Measurements from ENCODE around the gene SSTR4. TPM values are rescaled to one million over a fixed set of nuclear protein-coding genes. Genes with fewer than 3 reads are reported as not detected.

The SSTR4 gene
- total RNA-seq, 1 experiment from 2014 or later, result not detected

DNA sequence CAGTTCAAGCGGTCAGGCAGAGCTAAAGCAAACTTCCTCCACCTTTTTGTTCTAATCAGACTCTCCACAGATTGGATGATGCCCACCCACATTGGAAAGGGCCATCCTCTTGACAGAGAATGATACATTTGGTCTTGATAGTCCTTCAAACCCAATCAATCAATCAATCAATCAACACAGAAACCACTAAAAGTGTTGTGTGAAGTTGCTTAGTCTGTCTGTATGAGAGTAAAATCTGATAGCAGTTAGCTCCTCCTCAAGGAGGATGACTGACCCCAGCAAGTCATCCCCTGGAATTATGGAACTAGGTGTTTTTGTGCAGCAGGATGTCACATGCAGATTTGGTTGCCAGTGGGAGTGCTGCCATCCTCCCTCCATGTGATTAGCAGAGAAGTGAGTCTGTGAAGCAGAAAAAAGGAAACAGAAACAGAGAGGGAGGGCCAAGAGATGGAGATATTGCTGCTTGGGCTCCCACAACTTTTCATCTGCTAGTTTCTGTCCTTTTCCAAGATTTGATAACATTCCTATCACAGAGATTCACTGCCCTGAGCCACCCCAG lies 32.0 kb upstream of the SSTR4 start:
- POLR2A ChIA-PET (ENCODE audit: unreplicated experiment), result no interaction called here
- intact Hi-C loops (cut with micrococcal nuclease; ENCODE audit: unreplicated experiment), result no loop called here

DNA sequence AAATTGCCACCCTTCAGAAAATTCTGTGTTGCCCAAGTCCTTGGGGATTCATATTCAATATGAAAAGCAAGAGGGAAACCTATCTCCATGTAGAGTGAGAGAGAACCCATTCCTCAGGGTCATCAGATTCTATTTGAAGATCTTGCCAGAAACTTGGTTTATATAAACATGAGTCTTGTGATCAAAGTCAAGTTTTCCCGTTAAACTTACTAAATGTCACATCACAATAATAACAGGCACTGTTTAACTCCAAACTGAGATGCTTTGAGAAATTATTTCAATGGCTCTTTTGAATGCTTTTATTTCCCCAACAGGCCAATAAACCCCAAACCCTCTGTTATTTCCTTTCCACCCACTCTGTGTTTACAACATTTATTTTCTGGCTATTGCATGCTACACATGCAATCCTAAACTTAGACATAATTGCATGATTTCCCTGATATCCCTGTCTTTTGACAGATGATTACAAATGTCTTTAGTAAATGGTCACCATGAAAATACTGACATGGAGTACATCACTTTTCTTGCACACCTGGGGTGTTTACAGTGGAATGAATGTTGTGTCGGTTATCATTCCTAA lies 31.1 kb upstream of the SSTR4 start:
- no peaks in the 10 kb centered on the region for H3K36me3 ChIP-seq (ENCODE audit: low read depth)
- no peak for DNase-seq
- H3K4me2 ChIP-seq, result no peak overlapping the region
- H3K4me1 ChIP-seq (replicated peaks; ENCODE audit: insufficient read depth), result 0 out of 2 replicates have a peak, but pooled peaks cover 4% of the 10 kb centered on the region
- no peaks in the 10 kb centered on the region for H3K9me3 ChIP-seq (ENCODE audit: insufficient read depth, low read depth)
- H3K79me2 ChIP-seq (ENCODE audit: low read depth), result no peaks in the 10 kb centered on the region
- no TSS peak for BruUV-seq (replicated peaks)
- no peak overlapping the region for H3K4me3 ChIP-seq
- H3K27ac ChIP-seq, result no peak overlapping the region
- ChIA-PET CTCF (no interaction called here), POLR2A (ENCODE audit: unreplicated experiment) (no interaction called here)
- H3K9me2 ChIP-seq (ENCODE audit: insufficient read depth), result no peaks in the 10 kb centered on the region
- no peak overlapping the region for H2AFZ ChIP-seq
- intact Hi-C loops (cut with micrococcal nuclease; ENCODE audit: unreplicated experiment), result no loop called here
- no peak for TF ChIP-seq CTCF (conservative IDR thresholded peaks at IDR 0.05)
- TF ChIP-seq EZH2 (IDR thresholded peaks at IDR 0.05; ENCODE audit: low read depth), result no peak
- 0 out of 2 replicates have a peak, but pooled peaks cover 4% of the 10 kb centered on the region for H3F3A ChIP-seq (ENCODE audit: insufficient read depth, low read depth)
- no peaks in the 10 kb centered on the region for H3K27me3 ChIP-seq (ENCODE audit: insufficient read depth, low read depth)
- H4K20me1 ChIP-seq (ENCODE audit: insufficient read depth), result no peaks in the 10 kb centered on the region

More for the DNA sequence above, 32.0 kb upstream of the SSTR4 start:
- TF ChIP-seq CTCF (conservative IDR thresholded peaks at IDR 0.05) (no peak), EZH2 (IDR thresholded peaks at IDR 0.05; ENCODE audit: low read depth) (no peak)
- H2AFZ ChIP-seq, result no peak overlapping the region
- no peak overlapping the region for H3K27ac ChIP-seq
- H3K36me3 ChIP-seq (ENCODE audit: low read depth), result no peaks in the 10 kb centered on the region
- H3K9me2 ChIP-seq (ENCODE audit: insufficient read depth), result no peaks in the 10 kb centered on the region
- CTCF ChIA-PET, result no interaction called here
- no peak overlapping the region for H3K4me2 ChIP-seq
- H3K4me3 ChIP-seq, result no peak overlapping the region
- no TSS peak for BruUV-seq (replicated peaks)
- no peaks in the 10 kb centered on the region for H3K9me3 ChIP-seq (ENCODE audit: insufficient read depth, low read depth)
- no peak for DNase-seq
- H3K27me3 ChIP-seq (ENCODE audit: insufficient read depth, low read depth), result no peaks in the 10 kb centered on the region
- H3F3A ChIP-seq (ENCODE audit: insufficient read depth, low read depth), result 0 out of 2 replicates have a peak, but pooled peaks cover 1% of the 10 kb centered on the region
- H3K79me2 ChIP-seq (ENCODE audit: low read depth), result no peaks in the 10 kb centered on the region
- H4K20me1 ChIP-seq (ENCODE audit: insufficient read depth), result no peaks in the 10 kb centered on the region
- H3K4me1 ChIP-seq (replicated peaks; ENCODE audit: insufficient read depth), result 0 out of 2 replicates have a peak, but pooled peaks cover 1% of the 10 kb centered on the region

- intact Hi-C loops (cut with micrococcal nuclease; ENCODE audit: unreplicated experiment), result no loop called here
- POLR2A ChIA-PET (ENCODE audit: unreplicated experiment), result no interaction called here
These were observed 29.3 kb upstream of the SSTR4 start for GRCh38 chr20:23005776-23006175.

More at GRCh38 chr20:23005776-23006175, 29.3 kb upstream of the SSTR4 start:
- CTCF ChIA-PET, result interaction anchor here (0.7 kb wide), 1 partner anchor 321 kb away, joined by 3 read pairs; no protein-coding TSS in a partner anchor
- H3K4me3 ChIP-seq, result no peak overlapping the region
- H3K36me3 ChIP-seq (ENCODE audit: low read depth), result no peaks in the 10 kb centered on the region
- H3K4me1 ChIP-seq (replicated peaks; ENCODE audit: insufficient read depth), result 0 out of 2 replicates have a peak, but pooled peaks cover 4% of the 10 kb centered on the region
- no TSS peak for BruUV-seq (replicated peaks)
- TF ChIP-seq CTCF (conservative IDR thresholded peaks at IDR 0.05) (no peak), EZH2 (IDR thresholded peaks at IDR 0.05; ENCODE audit: low read depth) (no peak)
- H3K27me3 ChIP-seq (ENCODE audit: insufficient read depth, low read depth), result no peaks in the 10 kb centered on the region
- H3K9me3 ChIP-seq (ENCODE audit: insufficient read depth, low read depth), result no peaks in the 10 kb centered on the region
- 0 out of 2 replicates have a peak, but pooled peaks cover 4% of the 10 kb centered on the region for H3F3A ChIP-seq (ENCODE audit: insufficient read depth, low read depth)
- DNase-seq, result no peak
- no peaks in the 10 kb centered on the region for H3K9me2 ChIP-seq (ENCODE audit: insufficient read depth)
- H3K79me2 ChIP-seq (ENCODE audit: low read depth), result no peaks in the 10 kb centered on the region
- H4K20me1 ChIP-seq (ENCODE audit: insufficient read depth), result no peaks in the 10 kb centered on the region
- no peak overlapping the region for H2AFZ ChIP-seq
- H3K27ac ChIP-seq, result no peak overlapping the region
- no peak overlapping the region for H3K4me2 ChIP-seq

Data from PC-9 (cell line).